Neural cell (in vitro differentiated cells): ENCODE results near the gene C1RL.

Experiments
- CTCF ChIP-seq: fragments of 450-650 bp; IDR thresholded peaks from 2 replicates; pipeline ENCODE4 v1.5.1; 2014; ENCODE audit warnings: antibody characterized with exemption, mild to moderate bottlenecking, moderate library complexity; ENCODE audit not compliant: poor library complexity, severe bottlenecking
- EP300 ChIP-seq: fragments of 450-650 bp; conservative IDR thresholded peaks from 2 replicates; pipeline ENCODE4 v1.6.1; 2014; ENCODE audit warnings: antibody characterized with exemption, mild to moderate bottlenecking, moderate library complexity; ENCODE audit not compliant: poor library complexity, severe bottlenecking
- EZH2 ChIP-seq: fragments of 200-600, 300-800 bp; shearing (Covaris generic), sonication (generic); IDR thresholded peaks from 2 replicates; pipeline ENCODE4 v1.6.1; 2014; ENCODE audit warnings: antibody characterized with exemption, low read length, borderline replicate concordance, mild to moderate bottlenecking; ENCODE audit not compliant: insufficient read depth, poor library complexity, severe bottlenecking
- POLR2AphosphoS5 ChIP-seq: IDR thresholded peaks from 2 replicates; pipeline ENCODE4 v1.6.1; 2012
- REST ChIP-seq: IDR thresholded peaks from 2 replicates; pipeline ENCODE4 v1.6.1; 2012; ENCODE audit warnings: borderline replicate concordance
- TAF1 ChIP-seq: IDR thresholded peaks from 2 replicates; pipeline ENCODE4 v1.6.1; 2012; ENCODE audit warnings: low read depth

- TF ChIP-seq CTCF (no peak), POLR2AphosphoS5 (no peak), EZH2 (no peak), EP300 (no peak), TAF1 (no peak), REST (no peak)
Measured at GRCh38 chr12:7143564-7143963, 34.5 kb upstream of the C1RL start.
